Inferior parietal cortex (tissue), 1 donor: Measurements from ENCODE around the gene TCP11L2.
"Not testable (repeated sequence)": the region's sequence is repeated elsewhere in the genome, so short reads cannot be mapped to it uniquely, and the experiment has no call there.

Source experiments
- DNase-seq: peaks from one replicate; pipeline ENCODE4 v3.0.0-alpha.2; 2016; ENCODE audit errors: extremely low spot score

Gene TCP11L2

GRCh38 chr12:106284358-106285105 lies 18.0 kb upstream of the TCP11L2 start:
- peak; percentile 49 for DNase-seq

GRCh38 chr12:106285982-106286381 lies 16.6 kb upstream of the TCP11L2 start:
- no peak for DNase-seq

GRCh38 chr12:106286576-106287162 lies 15.9 kb upstream of the TCP11L2 start:
- DNase-seq = not testable (repeated sequence)

GRCh38 chr12:106287364-106287763 lies 15.2 kb upstream of the TCP11L2 start:
- DNase-seq = no peak

- DNase-seq = no peak
Observed at GRCh38 chr12:106288101-106288493, 14.4 kb upstream of the TCP11L2 start.

GRCh38 chr12:106288494-106289195 lies 13.9 kb upstream of the TCP11L2 start:
- DNase-seq = no peak

GRCh38 chr12:106289196-106289681 lies 13.3 kb upstream of the TCP11L2 start:
- DNase-seq = no peak

- no peak for DNase-seq
Observed at GRCh38 chr12:106290666-106291065, 11.9 kb upstream of the TCP11L2 start.

- DNase-seq = no peak
Observed at GRCh38 chr12:106291342-106291741, 11.2 kb upstream of the TCP11L2 start.

GRCh38 chr12:106292339-106292738 lies 10.2 kb upstream of the TCP11L2 start:
- DNase-seq = no peak

GRCh38 chr12:106296179-106296877 lies 6.2 kb upstream of the TCP11L2 start:
- DNase-seq = no peak

- DNase-seq = no peak
Observed at GRCh38 chr12:106297075-106297474, 5.5 kb upstream of the TCP11L2 start.

GRCh38 chr12:106297681-106298080 lies 4.9 kb upstream of the TCP11L2 start:
- no peak for DNase-seq

- DNase-seq = no peak
Observed at GRCh38 chr12:106299202-106299774, 3.2 kb upstream of the TCP11L2 start.

GRCh38 chr12:106300761-106301160 lies 1.8 kb upstream of the TCP11L2 start:
- no peak for DNase-seq

- peak; percentile 13 for DNase-seq
Observed at GRCh38 chr12:106301241-106301610, 1.3 kb upstream of the TCP11L2 start.

GRCh38 chr12:106301611-106302321 lies 767 bp upstream of the TCP11L2 start:
- DNase-seq = peak; percentile 76

- DNase-seq = no peak
Observed at GRCh38 chr12:106303202-106303820, 778 bp downstream of the TCP11L2 start.

- DNase-seq = peak; percentile 83
Observed at GRCh38 chr12:106304001-106304421, 1.5 kb downstream of the TCP11L2 start.

GRCh38 chr12:106304797-106305196 lies 2.3 kb downstream of the TCP11L2 start:
- DNase-seq = no peak

GRCh38 chr12:106305376-106305775 lies 2.8 kb downstream of the TCP11L2 start:
- DNase-seq = peak; percentile 38
